IMR-90 (cell line): Measurements from ENCODE around the gene KLK1. TPM values are rescaled to one million over a fixed set of nuclear protein-coding genes. Genes with fewer than 3 reads are reported as not detected.

Experiments used
- ATAC-seq: fragments of 200-7000 bp; cut with Tn5 transposase; 2 replicates; pipeline ENCODE4 v1.9.1; 2020; ENCODE audit warnings: low read depth, mild to moderate bottlenecking, moderate library complexity
- BruUV-seq: library from RNA; stranded (reverse); fragments of 400-500 nt; replicated peaks from 2 replicates; lab custom pipeline; 2021; lab: Mats Ljungman, UMichigan
- CTCF ChIA-PET: fragments of 300-600 bp; formaldehyde crosslinking; extraction: SDS; loops from one replicate; lab custom pipeline; 2021; ENCODE audit warnings: antibody characterized with exemption; lab: Yijun Ruan, JAX
- POLR2A ChIA-PET: fragments of 300-600 bp; sonication (Branson Sonifier 250); formaldehyde crosslinking; loops from one replicate; lab custom pipeline; 2022; ENCODE audit warnings: antibody characterized with exemption; ENCODE audit not compliant: unreplicated experiment; lab: Charles Lee
- DNase-seq: peaks from one replicate; pipeline ENCODE4 v3.0.0; 2013
- H2AFZ ChIP-seq: replicated peaks from 2 replicates; pipeline ENCODE3; 2013; ENCODE audit warnings: low read length, mild to moderate bottlenecking; ENCODE audit not compliant: poor library complexity
- H2AK5ac ChIP-seq: 2 replicates; pipeline ENCODE4 v1.6.1; 2013; ENCODE audit warnings: low read depth, low read length, inconsistent platforms
- H2AK9ac ChIP-seq: replicated peaks from 2 replicates; pipeline ENCODE3; 2013; ENCODE audit warnings: mild to moderate bottlenecking, low read depth, low read length, moderate library complexity; ENCODE audit not compliant: poor library complexity
- H2BK120ac ChIP-seq: 2 replicates; pipeline ENCODE4 v1.6.1; 2013; ENCODE audit warnings: low read depth, low read length, inconsistent platforms
- H2BK15ac ChIP-seq: 3 replicates; pipeline ENCODE4 v1.6.1; 2013; ENCODE audit warnings: low read depth, low read length, inconsistent platforms
- H2BK20ac ChIP-seq: 2 replicates; pipeline ENCODE4 v1.6.1; 2013; ENCODE audit warnings: low read depth, mild to moderate bottlenecking, inconsistent platforms, low read length, moderate library complexity
- H2BK5ac ChIP-seq: 2 replicates; pipeline ENCODE4 v1.6.1; 2013; ENCODE audit warnings: mild to moderate bottlenecking, low read depth, low read length, inconsistent platforms; ENCODE audit not compliant: poor library complexity, severe bottlenecking
- H3K14ac ChIP-seq: replicated peaks from 2 replicates; pipeline ENCODE4 v1.6.1; 2013; ENCODE audit warnings: low read depth, low read length, inconsistent platforms
- H3K18ac ChIP-seq: 2 replicates; pipeline ENCODE4 v1.6.1; 2013; ENCODE audit warnings: low read depth, low read length, control low read depth
- H3K23ac ChIP-seq: 2 replicates; pipeline ENCODE4 v1.6.1; 2013; ENCODE audit warnings: low read depth, low read length, inconsistent platforms
- H3K27ac ChIP-seq: 2 replicates; pipeline ENCODE4 v1.5.1; 2013; ENCODE audit warnings: mild to moderate bottlenecking, control low read depth, low read length; ENCODE audit not compliant: insufficient read depth
- H3K27me3 ChIP-seq: 2 replicates; pipeline ENCODE4 v1.6.1; 2013; ENCODE audit warnings: low read length; ENCODE audit not compliant: control insufficient read depth, insufficient read depth
- H3K36me3 ChIP-seq: 2 replicates; pipeline ENCODE4 v1.6.1; 2013; ENCODE audit warnings: low read length, mixed read lengths; ENCODE audit not compliant: control insufficient read depth, insufficient read depth
- H3K4ac ChIP-seq: 2 replicates; pipeline ENCODE4 v1.6.1; 2013; ENCODE audit warnings: low read depth, low read length, inconsistent platforms
- H3K4me1 ChIP-seq: 2 replicates; pipeline ENCODE4 v1.6.1; 2013; ENCODE audit warnings: low read length, mixed read lengths; ENCODE audit not compliant: control insufficient read depth, insufficient read depth
- H3K4me2 ChIP-seq: 2 replicates; pipeline ENCODE4 v1.6.1; 2013; ENCODE audit warnings: low read depth, mild to moderate bottlenecking, control low read depth, low read length, moderate library complexity
- H3K4me3 ChIP-seq: 2 replicates; pipeline ENCODE4 v1.5.1; 2013; ENCODE audit warnings: low read depth, mild to moderate bottlenecking, control low read depth, low read length, moderate library complexity; ENCODE audit not compliant: insufficient read depth
- H3K56ac ChIP-seq: 2 replicates; pipeline ENCODE4 v1.6.1; 2013; ENCODE audit warnings: low read length, inconsistent platforms; ENCODE audit not compliant: insufficient read depth; ENCODE audit errors: extremely low read depth
- H3K79me1 ChIP-seq, 2 experiments: 2 replicates each; pipeline ENCODE4 v1.6.1; 2013; ENCODE audit warnings: low read length in 2 of 2, inconsistent platforms in 1 of 2, low read depth in 1 of 2
- H3K9ac ChIP-seq: 2 replicates; pipeline ENCODE4 v1.6.1; 2013; ENCODE audit warnings: low read depth, low read length, control low read depth
- H3K9me1 ChIP-seq: 2 replicates; pipeline ENCODE4 v1.6.1; 2013; ENCODE audit warnings: low read length, inconsistent platforms; ENCODE audit not compliant: insufficient read depth
- H3K9me3 ChIP-seq: 2 replicates; pipeline ENCODE4 v1.6.1; 2013; ENCODE audit warnings: low read length; ENCODE audit not compliant: control insufficient read depth, insufficient read depth
- H4K20me1 ChIP-seq: 2 replicates; pipeline ENCODE4 v1.6.1; 2013; ENCODE audit warnings: low read length, inconsistent platforms; ENCODE audit not compliant: insufficient read depth
- H4K5ac ChIP-seq: 2 replicates; pipeline ENCODE4 v1.6.1; 2013; ENCODE audit warnings: mild to moderate bottlenecking, low read depth, low read length, control low read depth
- H4K8ac ChIP-seq, 2 experiments: 2 replicates each; pipeline ENCODE4 v1.6.1; 2013; ENCODE audit warnings: low read depth in 2 of 2, low read length in 2 of 2, control low read depth in 1 of 2, inconsistent platforms in 1 of 2
- H4K91ac ChIP-seq: 2 replicates; pipeline ENCODE4 v1.6.1; 2013; ENCODE audit warnings: low read depth, low read length, inconsistent platforms; ENCODE audit not compliant: insufficient read depth
- BHLHE40 ChIP-seq: fragments of 150-350 bp; IDR thresholded peaks from 2 replicates; pipeline ENCODE4 v1.6.1; 2016; ENCODE audit warnings: mild to moderate bottlenecking, low read depth, low read length
- ELK1 ChIP-seq: fragments of 150-350 bp; IDR thresholded peaks from 2 replicates; pipeline ENCODE4 v1.6.1; 2016; ENCODE audit warnings: low read depth, mild to moderate bottlenecking, low read length, moderate library complexity, borderline replicate concordance
- FOS ChIP-seq: fragments of 150-350 bp; IDR thresholded peaks from 2 replicates; pipeline ENCODE4 v1.6.1; 2016; ENCODE audit warnings: low read depth, low read length
- MAZ ChIP-seq: IDR thresholded peaks from 2 replicates; pipeline ENCODE4 v1.6.1; 2012; ENCODE audit warnings: low read depth, mild to moderate bottlenecking, low read length, improper control_type of control experiment, moderate library complexity, borderline replicate concordance
- MXI1 ChIP-seq: IDR thresholded peaks from 2 replicates; pipeline ENCODE4 v1.6.1; 2012; ENCODE audit warnings: low read depth, mild to moderate bottlenecking, low read length, moderate library complexity, borderline replicate concordance
- RCOR1 ChIP-seq: IDR thresholded peaks from 2 replicates; pipeline ENCODE4 v1.6.1; 2012; ENCODE audit warnings: mild to moderate bottlenecking, low read length, improper control_type of control experiment; ENCODE audit not compliant: insufficient replicate concordance
- RFX5 ChIP-seq: IDR thresholded peaks from 2 replicates; pipeline ENCODE4 v1.8.0; 2012; ENCODE audit warnings: low read depth, mild to moderate bottlenecking, low read length, moderate library complexity
- WGBS, 2 experiments: methylation state at CpG; one replicate each; pipeline versions ENCODE4 v1.1.5 to v1.1.7; 2013; ENCODE audit warnings: missing lambda C conversion rate in 2 of 2; ENCODE audit not compliant: insufficient read length in 1 of 2; ENCODE audit errors: extremely low coverage in 2 of 2; 5-methylcytosine and 5-hydroxymethylcytosine counted together
- dilution Hi-C: fragments of 300-500 bp; cut with HindIII; formaldehyde crosslinking; loops from one replicate; pipeline ENCODE4 v1.14.3; 2018; ENCODE audit warnings: low sequenced_read_pairs; ENCODE audit not compliant: unreplicated experiment
- in situ Hi-C: fragments of 300-500 bp; cut with MboI; formaldehyde crosslinking; loops from 3 replicates; pipeline ENCODE4 v1.14.3; 2019; ENCODE audit warnings: low sequenced_read_pairs, inconsistent platforms, mixed read lengths
- intact Hi-C: fragments of 100-400 bp; cut with micrococcal nuclease; formaldehyde crosslinking; loops from 2 replicates; pipeline ENCODE4 v1.10.0; 2022
- polyA plus RNA-seq, 3 experiments: library from polyadenylated mRNA; depleted of rRNA; stranded (reverse); fragments of >200 nt; gene quantifications; 2 replicates each; pipeline ENCODE4 v1.2.3, GENCODE V29; 2012; ENCODE audit warnings: low replicate concordance in 1 of 3
- total RNA-seq: library from RNA; depleted of rRNA; stranded (reverse); fragments of >200 nt; gene quantifications from 2 replicates; pipeline ENCODE4 v1.2.3, GENCODE V29; 2012
- TF ChIP-seq, protein P1 (sequence below): fragments of 150-350 bp; IDR thresholded peaks from 2 replicates; pipeline ENCODE4 v1.6.1; 2017; ENCODE audit warnings: mild to moderate bottlenecking, antibody characterized with exemption, low read length, low read depth

KLK1 gene
- total and polyA plus RNA-seq, 2 of the 4 experiments (the other 2 are of a cell fraction), result not detected

DNA sequence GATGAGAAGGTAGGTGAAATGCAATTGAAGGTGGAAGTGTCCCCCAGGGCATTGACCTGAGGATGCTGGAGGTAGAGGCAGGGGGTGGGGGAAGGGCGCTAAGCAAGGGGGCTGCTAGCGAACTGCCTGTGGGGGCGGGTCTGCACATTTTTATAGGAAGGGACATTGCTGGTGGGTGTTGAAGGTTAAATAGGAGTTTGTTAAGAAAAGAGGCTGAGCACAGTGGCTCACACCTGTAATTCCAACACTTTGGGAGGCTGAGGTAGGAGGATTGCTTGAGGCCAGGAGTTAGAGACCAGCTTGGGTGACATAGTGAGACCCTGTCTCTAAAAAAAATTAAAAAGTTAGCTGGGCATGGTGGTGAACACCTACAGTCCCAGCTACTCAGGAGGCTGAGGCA lies 38.9 kb downstream of the KLK1 start:
- in situ Hi-C loops (loop anchor here (10.0 kb wide), 2 partner anchors 250 to 430 kb away; no protein-coding TSS in a partner anchor), dilution Hi-C loops (no loop called here), intact Hi-C loops (no loop called here)
- H3K4me3 ChIP-seq, result no peak overlapping the region
- no peaks in the 10 kb centered on the region for H3K4me1 ChIP-seq
- no peak overlapping the region for H4K5ac ChIP-seq
- H4K8ac ChIP-seq, result no peak overlapping the region
- H2AK9ac ChIP-seq, result no peak overlapping the region
- BruUV-seq, result no TSS peak
- DNase-seq (no peak), ATAC-seq (no peak)
- TF ChIP-seq, protein P1, sequence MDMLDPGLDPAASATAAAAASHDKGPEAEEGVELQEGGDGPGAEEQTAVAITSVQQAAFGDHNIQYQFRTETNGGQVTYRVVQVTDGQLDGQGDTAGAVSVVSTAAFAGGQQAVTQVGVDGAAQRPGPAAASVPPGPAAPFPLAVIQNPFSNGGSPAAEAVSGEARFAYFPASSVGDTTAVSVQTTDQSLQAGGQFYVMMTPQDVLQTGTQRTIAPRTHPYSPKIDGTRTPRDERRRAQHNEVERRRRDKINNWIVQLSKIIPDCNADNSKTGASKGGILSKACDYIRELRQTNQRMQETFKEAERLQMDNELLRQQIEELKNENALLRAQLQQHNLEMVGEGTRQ, result no peak
- TF ChIP-seq RCOR1 (no peak), MAZ (no peak), BHLHE40 (no peak), RFX5 (no peak), ELK1 (no peak), FOS (no peak), MXI1 (no peak)
- WGBS, 2 experiments, result no CpG with 5 or more reads among the region's 3 CpGs
- H2BK5ac ChIP-seq, result no peak overlapping the region
- no peak overlapping the region for H2BK20ac ChIP-seq
- POLR2A ChIA-PET, result no interaction called here
- H3K9me3 ChIP-seq, result no peaks in the 10 kb centered on the region
- H4K91ac ChIP-seq, result no peak overlapping the region
- no peaks in the 10 kb centered on the region for H4K20me1 ChIP-seq
- no peak overlapping the region for H2BK120ac ChIP-seq
- no peak overlapping the region for H2AFZ ChIP-seq
- H3K36me3 ChIP-seq, result no peaks in the 10 kb centered on the region
- H3K14ac ChIP-seq, result no peak overlapping the region
- CTCF ChIA-PET, result no interaction called here
- no peak overlapping the region for H3K4ac ChIP-seq
- H2AK5ac ChIP-seq, result no peak overlapping the region
- no peak overlapping the region for H2BK15ac ChIP-seq
- H3K79me1 ChIP-seq, result no peaks in the 10 kb centered on the region
- H3K18ac ChIP-seq, result no peak overlapping the region
- H3K27me3 ChIP-seq, result peaks cover 11% of the 10 kb centered on the region
- H3K27ac ChIP-seq, result no peak overlapping the region
- H3K9me1 ChIP-seq, result no peaks in the 10 kb centered on the region
- no peak overlapping the region for H3K9ac ChIP-seq
- H3K4me2 ChIP-seq, result no peak overlapping the region
- H3K23ac ChIP-seq, result no peak overlapping the region
- no peak overlapping the region for H3K56ac ChIP-seq
